ENCODE measurements around the gene AEBP1.
A peak's percentile ranks its signal among the peaks of the same experiment; 100 is the strongest.

AEBP1 gene

DNA sequence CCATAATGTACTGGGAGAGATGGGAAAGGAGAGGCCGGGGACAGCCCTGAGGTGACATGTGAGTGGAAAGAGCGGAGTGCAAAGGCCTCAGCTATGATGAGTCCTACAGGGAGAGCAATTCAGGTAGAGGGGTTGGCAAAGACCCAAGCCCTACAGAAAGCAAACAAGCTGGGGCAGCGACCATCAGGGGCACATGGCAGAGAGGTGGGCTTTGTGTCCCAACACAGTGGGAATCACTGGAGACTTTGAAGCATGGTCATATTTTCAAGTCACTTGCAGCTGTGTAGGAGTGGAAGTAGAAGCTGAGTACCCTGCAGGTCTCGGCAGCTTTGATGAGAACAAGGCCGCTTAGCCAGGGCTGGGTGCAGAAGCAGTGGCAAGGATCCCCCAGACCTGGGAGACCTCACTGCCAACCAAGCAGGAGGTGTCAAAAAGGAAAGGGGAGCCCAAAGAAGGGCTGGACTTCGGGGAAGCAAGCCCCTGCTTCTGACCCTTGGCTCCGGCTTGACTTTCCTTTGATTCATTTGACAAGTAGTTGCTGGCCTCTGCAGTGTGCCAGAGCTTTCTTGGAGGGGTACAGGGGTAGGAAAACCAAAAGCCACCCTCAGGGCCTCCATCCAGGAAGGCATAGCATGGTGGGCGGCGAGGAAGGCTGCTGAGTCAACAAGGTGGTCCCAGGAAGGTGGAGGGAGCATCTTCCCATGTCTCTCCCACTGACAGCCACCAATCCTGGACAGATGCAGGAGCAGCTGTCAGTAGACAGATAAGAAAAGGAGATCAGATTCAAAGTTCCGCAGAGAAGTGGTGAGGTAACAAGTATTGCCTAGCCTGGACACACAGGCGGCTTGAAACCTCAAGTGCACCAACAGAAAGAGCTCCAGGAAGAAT is 36.8 kb upstream of the AEBP1 start:
- DNase-seq, result no peak

DNA sequence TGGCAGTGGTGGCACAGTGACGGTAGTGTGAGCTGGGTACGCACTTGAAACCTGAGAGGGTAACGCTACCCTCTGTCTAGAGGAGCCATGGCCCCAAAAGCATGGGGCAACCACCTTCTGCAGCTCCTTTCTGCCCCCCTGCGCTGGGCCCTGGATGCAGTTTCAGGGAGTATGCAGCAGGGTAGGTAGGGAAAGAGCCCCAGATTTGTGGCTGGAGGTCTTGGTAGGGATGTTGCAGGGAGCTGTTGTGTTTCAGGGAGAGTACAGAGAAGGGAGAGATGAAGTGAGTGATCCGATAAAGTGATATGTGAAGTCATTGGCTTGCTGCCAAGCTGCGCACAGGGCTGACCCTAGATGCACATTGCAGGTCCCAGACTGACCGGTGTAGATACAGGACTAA is 36.1 kb upstream of the AEBP1 start:
- no peak for DNase-seq

DNA sequence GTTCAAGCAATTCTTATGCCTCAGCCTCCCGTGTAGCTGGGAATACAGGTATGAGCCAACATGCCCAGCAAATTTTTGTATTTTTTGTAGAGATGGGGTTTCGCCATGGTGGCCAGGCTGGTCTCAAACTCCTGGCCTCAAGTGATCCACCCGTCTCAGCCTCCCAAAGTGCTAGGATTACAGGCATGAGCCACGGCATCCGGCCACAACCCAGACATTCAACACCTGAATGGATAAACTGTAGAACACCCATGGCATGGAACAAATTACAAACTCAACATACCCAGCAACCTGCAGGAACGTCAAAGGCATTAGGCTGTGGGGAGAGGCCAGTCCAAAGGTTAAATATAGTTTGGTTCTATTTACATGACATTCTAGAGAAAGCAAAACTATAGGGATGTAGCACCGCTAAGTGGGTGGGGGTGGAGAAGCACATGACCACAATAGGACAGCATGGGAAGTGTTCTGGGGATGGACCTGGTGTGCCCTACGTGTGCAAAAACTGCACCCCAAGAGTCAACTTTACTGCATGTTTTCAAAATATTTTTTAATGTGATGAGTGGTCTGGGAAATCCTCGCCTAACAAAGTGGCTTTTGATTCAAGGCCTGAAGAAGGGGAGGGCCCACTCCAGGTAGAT is 32.3 kb upstream of the AEBP1 start:
- no peak for DNase-seq

DNA sequence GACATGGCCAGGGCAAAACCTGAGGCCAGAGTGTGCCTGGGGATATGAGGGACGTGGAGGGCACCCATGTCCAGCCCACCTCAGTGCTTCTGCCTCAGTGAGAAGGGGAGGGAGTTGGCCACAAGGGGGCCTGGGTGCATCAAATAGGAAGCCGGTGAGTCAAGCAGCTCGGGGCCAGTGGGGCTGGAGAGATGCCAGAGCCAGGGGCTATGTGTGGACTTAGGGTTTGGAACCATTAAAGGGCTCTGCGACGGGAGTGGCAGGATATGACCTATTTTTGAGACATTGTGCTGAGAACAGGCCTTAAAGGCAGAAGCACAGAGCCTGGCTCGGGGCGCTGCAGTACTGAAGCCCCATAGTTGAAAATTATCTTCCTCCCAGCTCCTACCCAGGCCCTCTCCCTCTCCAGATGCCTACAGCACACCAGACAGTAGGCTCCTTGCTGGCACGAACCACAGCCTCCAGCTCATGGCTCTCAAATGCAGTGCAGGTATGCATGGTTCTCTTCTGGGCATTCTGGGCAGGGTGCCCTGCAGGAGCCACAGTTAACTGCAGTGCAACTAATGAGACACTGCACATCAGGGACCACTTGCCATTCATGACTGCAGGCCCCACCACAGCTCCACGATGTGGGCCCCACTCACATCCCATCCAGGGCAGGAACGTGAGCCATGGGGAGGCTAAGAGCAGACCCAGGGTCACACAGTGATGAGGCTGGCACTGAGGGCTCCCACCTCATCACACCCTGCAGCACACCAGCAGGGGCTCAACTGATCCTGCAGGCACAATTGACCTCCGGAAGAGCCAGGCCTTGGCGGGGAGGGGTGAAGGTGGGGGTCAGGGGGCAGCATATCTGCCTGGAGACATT is 31.5 kb upstream of the AEBP1 start:
- DNase-seq, result no peak

DNA sequence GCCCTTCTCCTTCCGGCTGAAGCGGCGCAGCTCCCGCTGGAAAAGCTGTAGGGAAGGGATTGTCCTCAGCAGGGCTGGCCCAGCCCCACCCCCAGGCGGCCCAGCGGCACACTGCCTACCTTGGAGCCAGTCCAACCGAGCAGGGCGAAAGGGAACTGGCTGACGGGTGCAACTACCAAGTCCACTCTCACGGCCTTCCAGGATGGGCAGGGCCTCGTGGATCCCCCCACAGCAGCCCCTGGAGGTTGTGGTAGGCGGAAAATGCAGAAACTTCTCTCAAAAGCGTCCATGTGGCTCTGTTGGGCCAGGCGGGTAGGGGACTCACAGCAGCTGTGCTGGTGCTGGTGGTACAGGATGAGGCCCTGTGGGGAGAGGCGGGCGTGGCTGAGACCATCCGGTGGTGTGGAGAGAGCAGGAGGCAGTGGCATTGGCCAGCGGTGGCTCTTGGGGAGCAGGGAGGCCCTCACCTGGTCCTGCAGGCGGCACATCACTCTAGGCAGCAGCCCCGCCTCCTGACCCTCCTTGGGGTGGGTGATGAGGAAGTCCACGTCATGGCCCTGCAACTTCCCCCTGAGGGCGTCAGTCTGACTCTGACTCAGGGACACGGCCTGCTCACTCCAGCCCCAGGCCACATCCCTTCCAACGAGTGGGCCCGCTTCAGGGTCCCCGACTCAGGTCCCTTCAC is 30.3 kb upstream of the AEBP1 start:
- DNase-seq, result no peak

DNA sequence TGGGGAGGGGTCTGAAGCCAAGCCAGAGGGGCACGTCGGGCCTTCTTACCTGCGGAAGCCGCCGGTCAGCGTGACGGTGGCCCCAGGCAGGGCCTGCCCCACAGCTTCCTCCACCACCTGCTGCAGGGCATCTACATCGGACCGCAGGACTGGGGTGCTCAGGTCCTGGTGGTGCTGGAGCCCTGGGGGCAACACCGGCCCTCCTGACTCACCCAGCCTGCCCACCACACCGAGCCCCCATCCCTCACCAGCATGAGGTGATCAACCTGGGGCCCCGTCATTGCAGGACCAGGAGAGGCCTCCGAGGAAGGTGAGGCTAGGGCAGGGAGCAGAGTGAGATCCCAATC is 29.8 kb upstream of the AEBP1 start:
- DNase-seq, result no peak

DNA sequence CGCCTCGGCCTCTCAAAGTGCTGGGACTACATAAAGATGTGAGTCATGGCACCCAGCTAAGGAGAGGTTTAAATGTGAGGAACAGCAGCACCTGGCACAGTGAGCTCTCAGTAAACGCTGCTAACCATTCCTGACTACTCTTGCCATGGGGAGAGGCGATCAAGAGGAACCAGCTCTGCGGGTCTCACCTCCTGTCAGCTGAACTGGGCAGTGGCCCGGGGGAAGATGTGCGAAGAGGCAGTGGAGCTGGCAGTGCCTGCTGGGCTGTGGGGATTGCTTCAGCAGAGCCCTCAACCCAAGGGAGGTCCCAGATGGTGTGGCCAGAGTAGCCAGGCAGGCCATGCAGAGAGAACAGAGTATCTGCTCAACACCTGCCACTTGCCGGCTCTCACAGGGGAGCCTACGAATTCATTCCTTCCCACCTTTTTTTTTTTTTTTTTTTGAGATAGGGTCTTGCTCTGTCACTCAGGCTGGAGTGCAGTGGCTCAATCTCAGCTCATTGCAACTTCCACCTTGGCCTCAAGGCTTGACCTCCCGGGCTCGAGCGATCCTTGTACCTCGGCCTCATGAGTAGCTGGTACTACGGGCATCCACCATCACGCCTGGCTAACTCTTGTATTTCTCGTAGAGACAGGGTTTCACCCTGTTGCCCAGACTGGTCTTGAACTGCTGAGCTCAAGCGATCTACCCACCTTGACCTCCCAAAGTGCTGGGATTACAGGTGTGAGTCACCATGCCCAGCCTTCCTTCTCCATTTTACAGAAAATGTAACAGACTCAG is 28.7 kb upstream of the AEBP1 start:
- no peak for DNase-seq

DNA sequence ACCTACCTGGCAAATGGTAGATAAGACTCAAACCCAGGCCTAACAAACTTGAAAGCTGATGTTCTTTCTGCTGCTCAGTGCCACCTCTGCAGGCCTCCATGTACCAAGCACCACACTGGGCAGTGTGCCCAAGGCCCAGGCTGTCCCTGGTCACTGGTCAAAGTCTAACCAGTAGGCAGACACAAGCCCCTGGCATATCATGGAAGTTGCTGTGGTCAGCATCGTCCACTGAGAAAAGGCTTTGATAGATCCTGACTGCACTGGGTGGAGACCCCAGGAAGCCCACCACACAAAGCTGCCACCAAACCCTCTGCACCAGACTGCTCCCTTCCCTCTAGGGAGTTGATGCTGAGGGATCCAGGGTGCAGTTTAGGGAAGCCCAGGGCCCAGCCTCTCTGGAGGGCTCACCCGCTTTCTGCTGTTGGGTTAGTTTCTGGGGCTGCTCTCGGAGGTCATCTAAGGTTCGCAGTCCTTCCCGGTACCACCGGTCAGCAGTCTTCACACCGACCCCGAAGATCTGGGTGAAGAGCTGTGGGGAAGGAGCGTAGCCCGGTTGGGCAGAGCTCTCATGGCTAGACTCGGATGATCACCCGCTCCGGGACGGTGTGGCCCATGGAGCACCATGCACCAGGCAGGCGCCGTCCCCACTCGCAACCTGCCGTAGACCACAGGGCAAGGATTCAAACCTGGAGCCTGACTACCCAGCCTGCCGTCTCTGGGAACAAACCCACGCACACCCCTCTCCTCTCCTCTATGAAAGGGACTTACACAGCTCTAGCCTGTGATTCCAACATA is 27.8 kb upstream of the AEBP1 start:
- DNase-seq, result no peak

DNA sequence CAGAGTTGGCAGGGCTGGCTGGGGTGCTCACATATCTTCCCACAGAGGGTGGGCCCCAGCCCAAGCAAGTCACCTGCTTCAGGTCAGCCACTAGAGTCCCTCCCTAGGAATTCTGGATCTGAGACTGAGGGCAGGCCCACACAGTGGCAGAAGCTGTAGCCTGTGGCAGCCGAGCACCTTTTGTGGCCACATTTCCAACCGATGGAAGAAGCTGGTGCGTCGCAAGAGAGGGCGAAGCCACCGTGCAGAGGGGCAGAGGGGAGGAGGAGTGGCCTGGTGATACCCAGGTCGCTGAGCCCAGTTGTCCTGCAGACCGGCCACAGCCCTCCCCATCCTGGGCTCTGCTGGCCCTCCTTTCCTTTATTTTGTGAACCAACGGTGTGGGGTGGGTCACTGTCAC is 27.1 kb upstream of the AEBP1 start:
- DNase-seq, result no peak

DNA sequence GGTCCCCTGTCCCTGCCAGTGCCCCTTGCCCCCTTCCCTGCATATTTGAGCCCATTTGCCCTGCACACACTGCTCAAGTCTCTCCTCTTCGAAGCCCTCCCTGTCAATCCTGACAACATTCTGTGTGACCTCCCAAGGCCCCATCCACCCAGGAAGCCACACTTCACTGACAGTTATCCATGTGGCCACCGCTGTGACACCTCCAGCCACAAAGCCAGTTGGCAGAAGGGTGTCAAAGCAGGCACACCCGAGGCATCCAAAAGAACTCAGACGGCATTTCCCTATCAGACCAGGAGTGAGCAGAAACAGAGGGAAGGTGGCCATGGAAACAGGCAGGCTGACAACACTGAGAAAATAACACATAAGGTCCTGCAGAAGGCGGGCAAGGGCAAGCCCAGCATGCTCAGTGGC is 26.5 kb upstream of the AEBP1 start:
- no peak for DNase-seq

DNA sequence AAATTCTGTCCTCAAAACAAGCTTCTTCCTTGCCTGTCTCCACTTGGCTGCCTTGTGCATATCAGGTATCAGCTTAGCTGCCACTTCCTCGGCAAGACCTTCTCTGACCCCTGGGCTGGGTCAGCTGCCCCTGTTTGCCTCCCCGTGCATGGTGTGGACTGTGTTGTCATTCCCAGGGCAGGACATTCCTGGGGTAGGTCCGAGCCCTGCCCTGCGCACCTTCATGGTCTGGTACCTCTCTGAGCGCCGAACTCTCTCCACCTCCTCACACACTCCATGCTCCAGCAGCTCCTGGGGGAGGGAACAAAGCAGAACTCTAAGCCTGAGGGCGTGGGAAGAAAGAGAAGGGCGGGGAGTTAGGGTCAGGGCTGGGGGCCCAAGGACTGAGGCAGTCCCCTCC is 25.6 kb upstream of the AEBP1 start:
- no peak for DNase-seq

DNA sequence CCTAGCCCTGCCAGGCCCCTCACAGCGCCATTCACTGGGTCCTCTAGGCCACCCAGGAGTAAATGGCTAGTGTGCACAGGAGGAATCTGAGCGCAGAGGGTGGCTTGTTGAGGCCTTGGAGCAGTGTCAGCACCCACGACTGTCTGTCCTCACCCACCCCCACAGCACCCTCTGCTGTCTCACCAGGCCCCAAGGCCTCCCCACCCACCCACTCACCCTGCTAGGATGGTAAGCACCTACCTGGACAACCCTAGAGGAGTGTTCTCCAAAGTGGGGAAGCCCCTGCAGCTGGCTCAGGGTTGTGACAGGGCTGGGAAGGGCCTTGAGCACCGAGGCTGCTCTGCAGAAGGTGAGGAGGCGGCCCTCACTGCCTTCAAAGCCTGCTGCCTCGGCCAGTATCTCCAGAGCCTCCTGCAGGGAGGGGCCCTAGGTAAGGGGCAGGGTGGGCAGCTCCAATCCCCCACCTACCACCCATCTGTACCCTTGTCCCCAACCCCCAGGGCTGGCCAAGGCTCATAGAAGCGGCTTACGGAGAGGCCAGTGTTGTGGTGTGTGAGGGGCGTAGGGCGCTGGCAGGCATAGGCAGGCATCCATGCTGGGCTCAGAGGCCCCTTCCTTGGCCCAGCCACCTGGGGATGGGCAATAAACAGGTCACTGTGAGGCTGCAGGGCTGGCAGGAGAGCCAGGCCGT is 24.7 kb upstream of the AEBP1 start:
- DNase-seq, result no peak

DNA sequence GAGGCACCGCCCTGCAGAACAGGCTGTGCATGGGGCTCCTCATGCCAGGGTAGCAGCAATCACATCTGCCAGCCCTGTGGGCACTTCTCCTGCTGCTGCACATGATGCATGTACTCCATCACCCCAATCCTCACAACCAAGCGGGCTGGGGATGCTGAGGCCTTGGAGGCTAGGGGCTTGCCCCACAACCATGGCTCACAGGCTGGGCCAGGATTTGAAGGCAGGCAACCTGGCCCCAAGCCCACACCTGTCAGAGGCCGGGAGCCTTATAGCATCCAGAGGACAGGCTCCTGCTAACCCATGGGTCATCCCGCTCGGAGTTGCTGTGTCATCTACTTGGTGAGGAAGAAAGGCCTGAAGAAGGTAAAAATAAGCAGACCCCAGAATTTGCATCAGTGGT is 24.0 kb upstream of the AEBP1 start:
- no peak for DNase-seq

DNA sequence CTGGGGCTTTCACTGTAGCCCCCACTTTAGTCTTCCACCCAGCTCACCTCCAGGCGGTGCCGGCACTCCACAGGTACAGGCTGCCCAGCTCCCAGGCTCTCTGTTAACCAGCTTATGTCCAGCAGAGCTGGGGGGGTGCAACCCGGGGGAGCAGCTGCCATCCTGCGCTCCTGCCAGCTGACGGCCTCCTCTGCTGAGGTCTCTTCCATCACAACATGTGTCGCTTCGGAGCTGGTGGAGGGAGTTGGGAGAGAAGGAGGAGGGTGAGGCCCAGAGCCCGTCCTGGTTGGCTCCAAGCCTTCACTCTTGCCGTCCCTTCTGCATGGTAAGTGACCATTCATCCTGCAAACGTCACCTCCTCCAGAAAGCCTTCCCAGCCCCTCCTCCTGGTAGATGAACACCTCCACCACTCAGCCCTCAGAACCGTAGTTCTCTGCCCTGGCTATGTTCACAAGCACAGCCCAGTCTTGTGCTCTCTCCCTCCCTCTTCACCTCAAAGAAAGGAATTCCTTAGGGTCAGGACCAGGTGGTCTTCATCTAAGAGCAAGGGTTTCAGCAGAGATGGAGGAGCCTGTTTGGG is 23.4 kb upstream of the AEBP1 start:
- DNase-seq, result no peak

DNA sequence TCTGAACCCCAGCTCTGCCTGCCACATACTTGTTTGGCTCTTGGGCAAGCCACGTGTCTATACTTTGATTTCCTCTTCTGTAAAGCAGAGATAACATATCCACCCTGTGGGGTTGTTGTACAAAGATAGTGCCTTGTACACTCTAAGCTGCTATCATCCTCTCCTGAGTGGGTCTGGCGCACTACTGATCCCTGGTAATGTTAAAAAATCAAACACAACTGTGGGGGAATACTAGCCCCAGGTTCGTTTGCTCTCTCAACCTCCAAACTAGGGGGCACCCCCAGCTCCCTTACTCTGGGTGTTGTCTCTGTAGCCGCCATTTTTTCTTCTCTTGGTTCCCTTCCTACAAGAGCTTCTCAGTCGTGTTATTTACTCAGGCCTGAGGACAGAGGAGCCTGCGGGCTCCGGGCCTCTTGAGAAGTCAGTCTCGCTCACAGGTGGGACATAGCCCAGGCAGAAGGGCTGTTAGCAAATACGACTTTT is 22.8 kb upstream of the AEBP1 start:
- DNase-seq, result no peak

DNA sequence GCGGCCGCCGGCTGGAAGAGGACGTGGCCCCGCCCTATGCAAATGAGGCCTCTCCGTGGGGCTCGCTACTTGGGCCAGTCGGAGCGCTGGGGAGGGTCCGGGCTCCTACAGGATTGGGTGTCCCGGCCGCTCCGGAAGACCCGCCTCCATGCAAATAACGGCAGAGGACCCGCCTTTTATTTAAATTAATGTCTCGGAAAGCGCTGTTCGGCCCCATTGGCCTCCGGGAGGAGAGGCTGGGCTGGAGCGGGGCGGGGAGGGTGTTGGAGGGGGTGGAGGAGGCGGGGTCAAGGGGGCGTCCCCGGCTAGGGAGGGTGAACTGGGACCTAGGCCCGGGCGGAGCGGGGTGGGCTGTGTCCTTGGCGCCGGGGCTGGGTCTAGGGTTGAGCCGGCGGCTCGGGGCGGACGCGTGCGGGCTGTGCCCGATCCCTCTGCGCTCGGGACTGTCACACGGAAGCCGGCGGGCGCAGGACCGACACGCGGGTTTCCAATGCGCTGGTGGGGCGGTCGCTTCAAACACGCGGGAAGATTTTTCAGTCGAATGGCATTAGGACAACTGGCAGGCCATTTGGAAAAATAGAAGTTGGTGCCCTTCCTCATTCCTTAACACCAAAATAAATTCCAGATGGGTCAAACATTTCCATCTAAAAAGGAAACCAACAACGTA is 21.5 kb upstream of the AEBP1 start:
- peak; percentile 99 for DNase-seq

DNA sequence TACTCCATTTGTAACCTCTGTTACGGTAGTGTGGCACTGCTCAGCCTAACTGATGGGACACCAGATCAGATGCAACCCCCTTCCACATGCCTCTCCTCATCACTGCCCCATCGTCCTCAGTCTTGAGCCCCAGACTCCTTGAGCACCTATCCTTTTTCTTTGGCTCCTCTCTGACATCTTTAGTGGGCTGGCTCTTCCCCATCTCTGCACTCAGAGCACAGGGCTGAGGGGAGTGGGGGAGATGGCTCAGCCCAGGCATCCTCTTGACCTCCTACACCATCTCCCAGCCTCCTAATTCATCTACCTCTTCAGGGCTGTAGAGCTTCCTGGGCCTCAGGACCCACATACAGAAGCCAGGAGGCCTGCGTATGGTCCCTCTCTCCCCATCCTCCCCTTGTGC is 20.3 kb upstream of the AEBP1 start:
- DNase-seq, result no peak

DNA sequence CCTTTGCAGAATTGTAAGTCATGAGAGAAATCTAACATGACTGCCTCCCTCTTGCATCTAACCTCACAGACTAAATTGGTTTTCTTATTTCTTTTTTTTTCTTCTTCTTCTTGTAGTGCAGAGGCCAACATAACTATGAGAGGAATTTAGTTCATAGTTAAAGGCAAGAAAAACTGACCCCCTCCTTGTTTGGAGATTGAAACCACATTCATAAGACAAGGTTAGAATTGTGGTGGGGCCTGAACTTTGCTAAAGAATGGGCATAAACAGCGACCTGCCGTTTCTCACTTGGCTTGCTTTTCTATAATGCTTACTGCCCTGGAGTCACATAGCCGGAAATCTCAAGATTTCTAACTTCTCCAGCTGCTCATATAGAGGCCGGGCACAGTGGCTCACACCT is 19.4 kb upstream of the AEBP1 start:
- no peak for DNase-seq

DNA sequence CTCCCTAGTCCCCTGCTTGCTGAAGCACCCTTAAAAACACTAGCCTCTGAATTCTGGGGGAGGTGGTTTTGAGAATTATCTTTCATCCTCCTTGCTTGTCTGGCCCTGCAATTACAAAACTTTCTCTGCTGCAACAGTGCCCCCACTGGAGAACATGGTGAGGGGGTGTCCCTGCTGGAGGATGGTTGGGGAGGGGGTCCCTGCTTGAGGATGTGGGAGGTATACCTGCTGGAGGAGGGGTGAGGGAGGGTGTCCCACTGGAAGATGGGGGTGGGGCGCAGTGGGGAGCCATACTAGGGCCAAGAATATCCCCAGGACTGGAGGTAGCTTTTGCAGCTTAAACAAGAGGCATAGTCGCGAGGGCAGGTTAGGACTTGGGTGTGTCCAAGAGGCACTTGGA is 18.6 kb upstream of the AEBP1 start:
- no peak for DNase-seq

DNA sequence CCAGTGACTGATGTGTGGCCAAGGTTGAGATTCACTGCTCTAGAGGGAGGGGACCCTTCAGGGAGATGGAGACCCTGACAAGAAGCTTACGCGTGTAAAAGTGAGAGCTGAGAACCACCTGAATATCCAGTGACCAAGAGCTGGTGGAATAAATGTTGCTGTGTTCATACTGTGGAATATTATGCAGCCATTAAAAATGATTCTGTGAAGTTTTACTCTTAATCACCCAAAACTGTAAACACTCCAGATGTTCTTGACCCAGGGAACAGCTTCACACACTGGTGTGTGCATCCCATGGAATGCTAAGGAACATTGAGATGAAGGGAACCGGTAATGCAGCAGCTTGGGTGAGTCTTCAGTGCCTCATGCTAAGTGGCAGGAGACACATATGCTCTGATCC is 17.5 kb upstream of the AEBP1 start:
- DNase-seq, result no peak
